Activated naive CD4-positive, alpha-beta T cell treated with anti-CD3 and anti-CD28 coated beads, Interleukin-2, amount 50 U/mL, for 16 hours (primary cell): ENCODE results near the gene CEP43.
A peak's percentile ranks its signal among the peaks of the same experiment; 100 is the strongest.

Experiments
- DNase-seq: peaks from one replicate; pipeline ENCODE4 v3.0.0-alpha.2; 2020

CEP43 gene

GRCh38 chr6:166999145-166999883 lies at the start of gene CEP43:
Gene CEP43 (plus strand): TSS chr6:166999397. CDS start chr6:166999413, 16 bp downstream.
- peak; percentile 84 for DNase-seq

GRCh38 chr6:166949528-166950442 lies 49.4 kb upstream of the CEP43 start:
- no peak for DNase-seq

DNA sequence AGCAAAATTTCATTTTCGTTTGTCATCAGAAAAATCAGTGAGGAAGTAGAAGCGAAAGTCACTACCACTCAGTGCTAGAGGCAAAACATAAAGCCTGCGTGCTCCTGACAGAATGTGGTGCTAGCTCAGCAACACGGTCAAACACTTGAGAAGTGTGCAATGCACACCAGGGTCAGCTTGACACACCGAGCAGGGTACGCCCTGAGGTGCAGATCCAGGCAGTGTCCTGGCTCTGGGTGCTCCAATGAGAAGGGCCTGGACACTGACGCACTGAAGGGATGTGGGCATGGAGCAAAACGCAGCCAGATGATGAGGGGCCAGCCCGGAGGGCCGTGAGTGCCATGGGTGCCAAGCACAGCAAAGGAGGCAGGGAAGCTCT lies 48.8 kb upstream of the CEP43 start:
- peak; percentile 31 for DNase-seq

- DNase-seq: peak; percentile 80
These were observed 48.1 kb upstream of the CEP43 start for GRCh38 chr6:166950892-166951669.

DNA sequence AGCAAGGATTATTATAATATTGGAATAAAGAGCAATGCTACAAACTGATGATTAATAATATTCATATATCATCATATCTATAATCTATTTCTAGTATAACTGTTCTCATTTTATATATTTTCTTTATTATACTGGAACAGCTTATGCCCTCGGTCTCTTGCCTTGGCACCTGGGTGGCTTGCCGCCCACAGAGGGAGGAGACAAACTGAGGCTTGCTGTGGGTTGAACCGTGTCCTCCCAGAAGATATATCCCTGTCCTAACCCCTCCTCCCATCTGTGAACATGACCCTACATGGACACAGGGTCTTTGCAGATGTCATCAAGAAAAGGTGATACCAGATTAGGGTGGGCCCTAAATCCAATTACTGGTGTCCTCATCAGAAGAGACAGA lies 47.5 kb upstream of the CEP43 start:
- DNase-seq: no peak

DNA sequence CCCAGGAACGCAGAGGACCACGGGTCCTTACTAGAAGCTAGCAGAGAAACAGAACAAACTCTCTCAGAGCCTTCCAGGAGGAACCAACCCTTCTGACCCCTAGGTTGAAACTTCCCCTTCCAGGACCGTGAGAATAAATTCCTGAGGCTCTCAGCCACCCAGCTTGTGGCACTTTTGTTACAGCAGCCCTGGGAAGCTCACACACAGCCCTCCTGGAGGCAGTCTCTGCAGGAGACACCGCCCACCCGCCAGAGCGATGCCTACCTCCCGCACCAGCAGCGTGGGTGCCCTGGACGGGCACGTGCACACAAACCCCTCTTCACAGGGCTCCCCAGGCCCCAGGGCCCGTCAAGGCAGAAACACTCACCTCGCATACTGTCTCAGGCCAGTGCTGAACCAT lies 47.1 kb upstream of the CEP43 start:
- DNase-seq: peak; percentile 39

- DNase-seq: peak; percentile 57
These were observed 46.4 kb upstream of the CEP43 start for GRCh38 chr6:166952567-166953486.

DNA sequence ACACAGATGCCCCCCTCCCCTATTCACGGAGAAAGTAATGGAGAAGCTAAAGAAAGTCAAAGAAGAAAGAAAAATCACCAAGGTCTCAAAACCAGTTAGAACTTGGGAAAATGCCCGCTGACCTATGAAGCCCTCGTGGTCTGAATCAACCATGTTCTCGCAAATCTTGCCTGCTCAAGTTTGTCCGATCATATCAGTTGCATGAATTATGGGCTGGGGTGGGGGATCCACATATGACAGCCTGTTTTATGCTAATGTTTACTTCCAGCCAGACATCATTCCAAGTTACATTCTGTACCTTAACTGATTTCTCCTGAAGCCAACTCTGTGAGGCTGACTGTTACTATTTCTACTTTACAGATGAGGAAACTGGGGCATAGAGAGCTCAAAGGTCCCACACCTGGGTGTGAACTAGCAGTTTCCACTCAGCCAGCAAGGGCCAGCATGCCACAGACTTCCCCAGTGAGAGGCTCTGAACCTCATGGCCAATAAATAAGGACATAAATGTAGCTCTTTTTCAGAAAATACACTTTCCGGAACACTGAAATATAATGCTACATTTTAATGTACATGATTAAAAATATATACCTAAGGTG lies 45.0 kb upstream of the CEP43 start:
- DNase-seq: no peak

DNA sequence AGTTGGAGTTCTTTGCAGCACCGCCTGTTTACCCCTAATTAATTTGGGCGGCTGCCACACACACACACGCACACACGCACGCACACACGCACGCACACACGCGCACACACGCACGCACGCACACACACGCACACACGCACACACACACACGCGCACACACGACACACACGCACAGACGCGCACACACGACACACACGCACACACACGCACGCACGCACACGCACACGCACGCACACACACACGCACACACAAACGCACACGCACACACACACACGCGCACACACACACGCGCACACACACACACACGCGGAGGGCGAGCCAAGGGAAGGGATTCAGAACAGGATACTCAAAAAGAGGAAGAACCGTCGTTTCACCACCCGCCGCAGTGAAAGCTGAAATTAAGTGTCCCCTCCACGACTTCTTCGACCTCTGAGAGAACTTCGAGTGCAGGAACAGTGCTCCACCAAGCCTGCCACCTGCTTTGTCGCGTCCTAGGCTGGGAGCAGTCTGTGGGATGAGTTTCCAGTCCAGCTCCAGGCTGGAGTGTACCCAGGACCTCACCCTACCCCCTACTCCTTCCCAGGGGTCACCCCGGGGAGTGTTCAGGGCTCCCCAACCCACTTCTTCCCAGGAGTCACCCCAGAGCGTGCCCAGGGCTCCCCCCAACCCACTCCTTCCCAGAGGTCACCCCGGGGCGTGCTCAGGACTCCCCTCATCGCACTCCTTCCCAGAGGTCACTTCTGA lies 43.9 kb upstream of the CEP43 start:
- DNase-seq: peak; percentile 26

DNA sequence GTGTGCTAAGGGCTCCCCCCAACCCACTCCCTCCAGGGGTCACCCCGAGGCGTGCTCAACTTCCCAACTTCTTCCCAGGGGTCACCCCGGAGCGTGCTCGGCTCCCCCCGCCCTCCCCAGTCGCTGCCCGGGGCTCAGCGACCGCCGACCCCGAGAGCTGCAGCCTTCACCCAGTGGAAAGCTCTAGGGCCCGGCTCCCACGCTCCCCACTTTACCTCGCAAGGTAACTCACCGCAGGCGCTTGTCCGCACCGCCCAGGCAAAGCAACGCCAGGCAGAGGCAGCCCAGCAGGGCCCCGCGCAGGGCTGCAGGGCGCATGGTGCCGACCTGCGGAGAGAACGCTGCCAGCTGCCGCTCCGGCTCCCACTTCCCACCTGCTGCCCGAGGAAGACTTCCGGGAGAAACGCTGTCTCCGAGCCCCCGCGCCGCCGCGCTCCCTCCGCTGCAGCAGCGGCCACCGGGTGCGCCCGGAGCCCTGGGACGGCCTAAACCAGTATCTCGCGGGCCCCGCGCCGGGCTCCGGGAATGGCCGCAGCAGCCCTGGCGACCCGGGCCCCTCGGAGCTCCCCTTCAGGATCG lies 43.2 kb upstream of the CEP43 start:
- DNase-seq: no peak

- DNase-seq: peak; percentile 99
These were observed 42.6 kb upstream of the CEP43 start, which contains the start of gene RNASET2 for GRCh38 chr6:166956444-166957086. Gene RNASET2 (minus strand): TSS chr6:166956550. CDS start chr6:166956182, 368 bp downstream.

DNA sequence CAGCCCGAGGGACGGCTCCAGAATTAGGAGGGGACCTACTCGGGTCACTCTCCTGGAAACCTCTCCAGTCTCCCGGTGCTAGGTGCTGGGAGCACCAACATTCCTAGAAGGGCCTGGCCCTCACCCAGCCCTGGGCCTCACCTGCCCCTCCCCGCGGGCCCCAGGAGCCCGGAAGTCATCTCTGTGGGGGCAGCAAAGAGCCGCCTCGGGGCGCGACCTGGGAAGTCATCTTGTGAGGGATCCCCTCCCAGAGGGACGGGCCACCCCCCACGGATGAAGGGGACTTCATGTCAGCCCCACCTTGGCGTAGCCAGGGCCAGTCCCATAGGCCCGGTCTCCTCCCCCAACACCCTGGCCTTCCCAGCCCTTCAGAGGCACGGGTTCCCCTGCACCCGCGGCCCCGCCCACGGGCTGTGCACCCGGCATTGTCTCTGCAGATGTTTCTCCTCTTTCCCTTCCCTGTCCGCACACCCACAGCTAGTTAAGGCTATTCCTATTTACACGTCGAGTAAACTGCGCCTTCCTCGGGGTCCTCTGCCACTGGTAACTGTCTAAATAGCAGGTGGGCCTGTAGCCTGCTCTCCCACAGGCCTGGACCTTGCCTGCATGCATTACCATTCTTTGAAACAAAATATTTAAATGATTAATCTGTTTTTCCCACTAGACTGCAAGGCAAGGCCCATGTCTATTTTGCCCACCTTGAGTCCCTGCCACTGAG lies 42.0 kb upstream of the CEP43 start:
- DNase-seq: peak; percentile 56

DNA sequence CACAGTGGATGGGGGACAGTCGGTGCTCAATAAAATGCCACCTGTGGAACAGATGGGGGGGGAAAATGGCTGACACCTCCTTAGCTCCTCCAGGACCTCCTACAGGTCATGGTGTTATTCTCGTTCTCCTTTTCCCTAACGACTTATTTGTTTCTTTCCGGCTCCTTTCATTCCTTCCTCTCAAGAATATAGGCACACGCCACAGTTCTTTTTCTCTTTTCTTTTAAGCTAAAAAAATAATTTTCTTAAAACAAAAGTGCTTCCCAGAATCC lies 41.5 kb upstream of the CEP43 start:
- no peak for DNase-seq

- DNase-seq: peak; percentile 37
These were observed 40.0 kb upstream of the CEP43 start for GRCh38 chr6:166958926-166959861.

- DNase-seq: no peak
These were observed 39.1 kb upstream of the CEP43 start for GRCh38 chr6:166959911-166960608.

GRCh38 chr6:166960609-166960978 lies 38.6 kb upstream of the CEP43 start:
- DNase-seq: no peak

- DNase-seq: no peak
These were observed 32.9 kb upstream of the CEP43 start for GRCh38 chr6:166966268-166966667.
